HTERT RPE-1 (cell line): ENCODE data around the gene ARL4A.
"Not testable (repeated sequence)": the region's sequence is repeated elsewhere in the genome, so short reads cannot be mapped to it uniquely, and the experiment has no call there.

Source experiments
- in situ Hi-C: fragments of 300-500 bp; cut with MboI; formaldehyde crosslinking; loops from 4 replicates; pipeline ENCODE4 v1.14.3; 2020; ENCODE audit warnings: low sequenced_read_pairs

The ARL4A gene

GRCh38 chr7:12661581-12661980 is 25.9 kb upstream of the ARL4A start:
- in situ Hi-C loops, result no loop called here

DNA sequence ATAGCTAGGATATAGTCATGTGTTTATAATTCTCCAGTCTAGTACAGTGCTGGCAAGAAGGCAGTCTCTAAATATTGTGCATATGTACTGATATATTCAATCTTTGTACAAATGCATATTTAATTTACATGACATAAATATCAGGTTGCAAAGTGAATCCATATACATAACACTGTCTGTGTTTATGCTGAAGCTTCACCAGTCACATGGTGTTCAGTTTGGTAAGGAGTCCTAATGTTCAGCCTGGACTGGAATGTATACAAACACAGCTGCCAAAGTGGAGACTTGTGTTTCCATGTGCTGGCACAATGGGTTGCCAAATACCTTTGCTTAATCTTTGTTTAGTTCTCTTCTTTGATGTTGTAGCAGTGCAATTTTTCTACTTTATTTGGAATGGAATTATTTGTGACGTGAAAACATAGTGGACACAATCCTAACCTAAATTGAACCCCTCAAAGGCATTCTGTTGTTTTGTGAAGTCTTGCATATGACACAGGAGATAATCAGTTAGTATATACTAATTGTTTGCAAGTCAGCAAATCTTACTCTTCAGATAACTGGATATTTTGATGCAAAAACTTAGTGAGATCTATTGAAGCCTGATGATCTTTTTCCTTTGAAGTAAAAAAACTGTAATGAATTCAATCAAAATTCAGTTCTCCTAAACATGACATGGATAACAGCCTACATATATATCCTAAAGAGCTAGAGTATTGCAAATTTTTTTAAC is 17.3 kb upstream of the ARL4A start:
- in situ Hi-C loops, result no loop called here

DNA sequence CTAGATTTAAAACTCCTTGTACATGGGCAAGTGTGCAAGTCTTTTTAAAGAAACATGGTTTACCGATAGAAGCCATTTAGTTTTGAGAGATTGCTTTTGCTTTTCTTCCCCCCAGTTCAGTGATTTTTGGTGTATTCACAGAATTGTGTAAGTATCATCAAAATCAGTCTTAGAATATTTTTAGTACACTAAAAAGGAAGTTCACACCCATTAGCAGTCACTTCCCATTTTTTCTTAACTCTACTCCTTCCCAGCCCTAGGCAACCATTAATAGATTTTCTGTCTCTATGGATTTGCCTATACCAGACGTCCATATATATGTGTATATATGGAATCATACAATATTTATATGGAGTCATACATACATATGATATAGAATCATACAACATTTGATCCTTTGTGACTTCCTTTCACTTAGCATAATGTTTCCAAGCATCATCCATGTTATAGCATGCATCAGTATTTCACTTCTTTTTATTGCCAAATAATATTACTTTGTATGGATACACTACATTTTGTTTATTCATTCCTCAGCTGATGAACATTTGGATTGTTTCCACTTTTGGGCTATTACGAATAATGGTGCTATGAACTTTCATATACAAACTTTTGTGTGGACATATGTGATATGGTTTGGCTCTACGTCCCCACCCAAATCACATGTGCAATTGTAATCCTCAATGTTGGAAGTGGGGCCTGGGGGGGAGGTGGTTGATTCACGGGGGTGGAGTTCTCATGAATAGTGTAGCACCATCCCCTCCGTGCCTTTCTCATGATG is 16.5 kb upstream of the ARL4A start:
- in situ Hi-C loops, result no loop called here

DNA sequence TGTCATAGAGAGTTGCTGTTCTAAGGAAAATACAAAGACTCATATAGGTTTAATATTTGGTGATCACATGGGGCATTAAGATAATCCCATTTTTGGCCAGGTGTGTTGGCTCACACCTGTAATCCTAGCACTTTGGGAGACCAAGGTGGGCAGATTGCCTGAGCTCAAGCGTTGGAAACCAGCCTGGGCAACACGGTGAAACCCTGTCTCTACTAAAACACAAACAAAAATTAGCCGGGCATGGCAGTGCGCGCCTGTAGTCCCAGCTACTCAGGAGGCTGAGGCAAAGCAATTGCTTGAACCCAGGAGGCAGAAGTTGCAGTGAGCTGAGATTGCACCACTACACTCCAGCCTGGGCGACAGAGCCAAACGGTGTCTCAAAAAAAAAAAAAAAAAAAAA is 14.0 kb upstream of the ARL4A start:
- in situ Hi-C loops, result not testable (repeated sequence)

DNA sequence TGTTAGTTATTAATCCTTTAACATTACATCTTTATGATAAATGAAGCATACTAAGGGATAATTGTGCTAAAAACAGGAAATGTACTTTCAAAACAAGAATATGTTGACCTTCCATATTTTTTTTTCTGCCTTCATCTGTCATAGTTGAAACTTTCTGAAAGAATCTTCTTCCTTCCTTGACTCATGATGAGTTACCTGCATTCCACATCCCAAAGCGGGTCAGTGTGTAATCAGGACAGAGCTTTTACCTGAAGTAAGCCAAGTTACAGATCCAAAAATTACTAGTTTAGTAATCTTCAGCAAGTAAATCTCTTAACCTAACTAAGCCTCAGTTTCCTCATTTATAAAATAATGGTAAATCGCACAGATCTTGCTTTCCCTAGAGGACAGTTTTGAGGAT is 13.4 kb upstream of the ARL4A start:
- in situ Hi-C loops, result no loop called here

GRCh38 chr7:12674861-12675260 is 12.6 kb upstream of the ARL4A start:
- in situ Hi-C loops, result no loop called here

GRCh38 chr7:12683678-12684585 is 3.5 kb upstream of the ARL4A start:
- in situ Hi-C loops, result no loop called here

GRCh38 chr7:12684733-12685132 is 2.7 kb upstream of the ARL4A start:
- in situ Hi-C loops, result no loop called here

- in situ Hi-C loops, result no loop called here
These were observed 1.9 kb upstream of the ARL4A start for GRCh38 chr7:12685550-12685949.

- in situ Hi-C loops, result no loop called here
These were observed 1.1 kb upstream of the ARL4A start for GRCh38 chr7:12686234-12686890.

DNA sequence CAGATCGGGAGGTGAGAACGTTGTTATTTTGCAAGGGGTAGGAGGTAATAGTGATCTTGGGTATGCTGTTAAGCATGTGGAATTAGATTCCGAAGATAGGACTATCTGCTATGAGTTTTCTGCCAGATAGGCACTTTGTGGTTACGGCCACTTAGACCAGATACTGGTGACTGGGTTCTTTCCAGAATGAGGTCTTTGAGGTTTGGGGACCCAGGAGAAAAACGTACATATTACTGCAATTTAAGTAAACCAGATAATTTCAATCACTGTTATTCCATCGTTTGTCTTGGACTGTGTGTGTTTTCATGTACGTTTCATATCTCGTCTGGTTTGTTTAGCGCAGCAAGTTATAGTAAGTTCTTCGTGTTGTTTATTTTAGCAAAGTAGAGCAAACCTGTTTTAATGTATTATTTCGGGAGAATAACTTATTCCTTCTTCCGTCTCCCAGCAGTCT is 312 bp downstream of the ARL4A start:
- in situ Hi-C loops, result no loop called here

DNA sequence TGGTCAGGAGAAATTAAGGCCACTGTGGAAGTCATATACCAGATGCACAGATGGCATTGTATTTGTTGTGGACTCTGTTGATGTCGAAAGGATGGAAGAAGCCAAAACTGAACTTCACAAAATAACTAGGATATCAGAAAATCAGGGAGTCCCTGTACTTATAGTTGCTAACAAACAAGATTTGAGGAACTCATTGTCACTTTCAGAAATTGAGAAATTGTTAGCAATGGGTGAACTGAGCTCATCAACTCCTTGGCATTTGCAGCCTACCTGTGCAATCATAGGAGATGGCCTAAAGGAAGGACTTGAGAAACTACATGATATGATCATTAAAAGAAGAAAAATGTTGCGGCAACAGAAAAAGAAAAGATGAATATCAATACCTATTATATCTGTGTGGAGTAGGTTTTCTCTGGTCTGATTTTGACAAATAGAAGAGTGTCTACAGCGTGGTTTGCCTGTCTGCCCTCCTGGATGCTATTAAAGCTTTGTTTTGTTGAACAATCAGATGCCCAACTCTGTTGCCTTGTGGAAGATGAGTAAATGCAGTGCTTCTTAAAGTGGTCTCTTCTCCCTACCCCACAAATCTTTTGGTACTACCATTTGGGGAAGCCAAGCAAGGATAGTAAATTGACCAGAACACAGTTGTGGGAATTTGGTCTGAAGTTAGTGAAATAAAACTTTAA is 1.2 kb downstream of the ARL4A start:
- in situ Hi-C loops, result not testable (repeated sequence)

DNA sequence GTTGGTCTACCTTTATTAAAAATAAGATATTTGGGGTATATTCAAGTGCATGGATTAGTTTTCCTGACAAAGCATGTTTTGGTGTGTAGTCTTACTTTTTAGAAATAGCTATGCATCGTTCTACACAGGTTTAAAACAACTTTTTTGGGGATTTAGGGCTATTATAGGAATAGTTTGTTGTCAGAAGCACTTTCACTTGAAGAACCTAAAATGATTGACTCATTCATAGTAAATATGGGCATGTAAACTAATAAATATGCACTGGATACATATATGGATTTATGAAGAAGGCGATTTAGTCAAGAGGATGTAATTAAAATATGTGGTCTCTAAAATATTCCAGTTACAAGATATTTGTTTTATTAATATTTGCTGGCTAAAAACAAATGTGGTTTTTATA is 2.0 kb downstream of the ARL4A start:
- in situ Hi-C loops, result no loop called here

DNA sequence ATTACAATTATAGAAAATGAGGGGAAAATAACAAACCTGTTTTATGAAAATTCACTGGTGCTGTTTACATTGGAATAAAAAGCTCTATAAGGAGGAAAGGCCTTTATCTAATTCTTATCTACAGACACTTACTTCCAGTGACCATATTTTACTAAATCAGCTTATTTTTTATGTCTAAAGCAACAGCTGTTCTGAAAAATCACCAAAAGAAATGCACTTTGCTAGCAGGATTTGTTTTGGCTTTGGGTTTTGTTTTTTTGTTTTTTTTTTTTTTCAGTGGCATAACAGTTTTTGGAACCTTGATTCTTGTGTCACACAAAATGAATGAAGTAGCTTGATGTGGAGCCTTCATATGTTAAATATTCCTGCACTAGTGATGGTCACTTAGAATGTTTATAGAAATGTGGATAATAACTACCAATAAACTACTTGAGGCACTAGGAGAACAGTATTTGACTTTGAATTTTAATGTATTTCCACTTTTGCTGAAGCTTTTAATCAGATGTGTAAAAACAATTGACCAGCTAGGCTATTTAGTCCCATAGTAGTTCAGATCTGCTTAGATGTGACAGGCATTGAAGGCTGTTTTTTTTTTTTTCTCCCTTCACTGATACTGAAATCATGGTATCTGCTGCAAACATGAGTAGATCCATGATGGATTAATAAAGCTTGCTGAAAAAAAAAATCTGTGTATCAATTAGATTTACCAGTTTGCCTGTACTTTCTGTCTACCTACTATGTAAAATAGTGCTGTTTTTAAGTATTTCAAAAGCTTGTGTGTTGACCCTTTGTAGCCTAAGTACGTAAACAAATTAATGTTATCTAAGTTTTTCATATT is 2.8 kb downstream of the ARL4A start:
- in situ Hi-C loops, result no loop called here

- in situ Hi-C loops, result not testable (repeated sequence)
These were observed 4.0 kb downstream of the ARL4A start for GRCh38 chr7:12691388-12691787.

- in situ Hi-C loops, result no loop called here
These were observed 4.6 kb downstream of the ARL4A start for GRCh38 chr7:12692035-12692434.

- in situ Hi-C loops, result no loop called here
These were observed 5.2 kb downstream of the ARL4A start for GRCh38 chr7:12692479-12693259.

GRCh38 chr7:12694817-12695216 is 7.4 kb downstream of the ARL4A start:
- in situ Hi-C loops, result no loop called here

- in situ Hi-C loops, result no loop called here
These were observed 8.5 kb downstream of the ARL4A start for GRCh38 chr7:12695965-12696364.
